ENCODE measurements around the gene HMGA1. TPM values are rescaled to one million over a fixed set of nuclear protein-coding genes. Genes with fewer than 3 reads are reported as not detected.

HMGA1 gene
- total RNA-seq, 1 donor from 2014 or later, result 355 TPM

- H3K36me3 Mint-ChIP-seq, result peaks cover 8% of the 10 kb centered on the region
- H3K9me3 Mint-ChIP-seq, result no peaks in the 10 kb centered on the region
- TF ChIP-seq CTCF (conservative IDR thresholded peaks at IDR 0.05), result no peak
- no peak for DNase-seq (ENCODE audit: extremely low spot score, unreplicated experiment)
- H3K27me3 Mint-ChIP-seq, result no peaks in the 10 kb centered on the region
- H3K27ac Mint-ChIP-seq, result peak overlapping the region; percentile 85
- H3K4me1 Mint-ChIP-seq (ENCODE audit: unreplicated experiment), result peaks cover 16% of the 10 kb centered on the region
- peak overlapping the region; percentile 11 for H3K4me3 Mint-ChIP-seq
Observed at GRCh38 chr6:34239893-34240292, 3.2 kb downstream of the HMGA1 start.

GRCh38 chr6:34240329-34241248, 3.9 kb downstream of the HMGA1 start:
- DNase-seq (ENCODE audit: extremely low spot score, unreplicated experiment), result no peak
- no peaks in the 10 kb centered on the region for H3K9me3 Mint-ChIP-seq
- peaks cover 20% of the 10 kb centered on the region for H3K4me1 Mint-ChIP-seq (ENCODE audit: unreplicated experiment)
- no peaks in the 10 kb centered on the region for H3K27me3 Mint-ChIP-seq
- no peak overlapping the region for H3K27ac Mint-ChIP-seq
- H3K4me3 Mint-ChIP-seq, result no peak overlapping the region
- TF ChIP-seq CTCF (conservative IDR thresholded peaks at IDR 0.05), result no peak
- peaks cover 8% of the 10 kb centered on the region for H3K36me3 Mint-ChIP-seq

- no peak for TF ChIP-seq CTCF (conservative IDR thresholded peaks at IDR 0.05)
- H3K36me3 Mint-ChIP-seq, result peaks cover 8% of the 10 kb centered on the region
- no peaks in the 10 kb centered on the region for H3K27me3 Mint-ChIP-seq
- no peak for DNase-seq (ENCODE audit: extremely low spot score, unreplicated experiment)
- peak overlapping the region; percentile 48 for H3K27ac Mint-ChIP-seq
- H3K4me3 Mint-ChIP-seq, result peak overlapping the region; percentile 21
- peaks cover 28% of the 10 kb centered on the region for H3K4me1 Mint-ChIP-seq (ENCODE audit: unreplicated experiment)
- H3K9me3 Mint-ChIP-seq, result no peaks in the 10 kb centered on the region
Observed at GRCh38 chr6:34241351-34242215, 4.9 kb downstream of the HMGA1 start.

GRCh38 chr6:34242252-34243130, 5.8 kb downstream of the HMGA1 start:
- Mint-ChIP-seq H3K27ac (peak overlapping the region; percentile 65), H3K9me3 (no peaks in the 10 kb centered on the region), H3K4me3 (no peak overlapping the region), H3K27me3 (no peaks in the 10 kb centered on the region), H3K4me1 (ENCODE audit: unreplicated experiment) (peaks cover 28% of the 10 kb centered on the region), H3K36me3 (peaks cover 8% of the 10 kb centered on the region)
- no peak for DNase-seq (ENCODE audit: extremely low spot score, unreplicated experiment)
- no peak for TF ChIP-seq CTCF (conservative IDR thresholded peaks at IDR 0.05)
